Neural cell (in vitro differentiated cells): Measurements from ENCODE around the gene ERBB4. TPM values are rescaled to one million over a fixed set of nuclear protein-coding genes. Genes with fewer than 3 reads are reported as not detected.

Experiments used
- H2AFZ ChIP-seq: fragments of 200-600, 300-800 bp; sonication (generic), shearing (Covaris generic); 2 replicates; pipeline ENCODE4 v1.6.0; 2014; ENCODE audit warnings: low read depth, mild to moderate bottlenecking, antibody characterized with exemption, low read length, moderate library complexity
- H3F3A ChIP-seq: fragments of 200-600 bp; shearing (Covaris generic); 2 replicates; pipeline ENCODE4 v1.6.1; 2016; ENCODE audit warnings: mild to moderate bottlenecking, moderate library complexity, mixed read lengths, antibody characterized with exemption, low read length; ENCODE audit not compliant: insufficient read depth, poor library complexity, severe bottlenecking
- H3K27ac ChIP-seq: fragments of 200-600, 300-800 bp; sonication (generic), shearing (Covaris generic); 2 replicates; pipeline ENCODE4 v1.5.1; 2014; ENCODE audit warnings: mild to moderate bottlenecking, low read length, moderate library complexity
- H3K27me3 ChIP-seq: fragments of 300-800, 200-600 bp; sonication (generic), shearing (Covaris generic); 2 replicates; pipeline ENCODE4 v1.6.0; 2014; ENCODE audit warnings: mild to moderate bottlenecking, low read depth, low read length, moderate library complexity; ENCODE audit not compliant: insufficient read depth
- H3K36me3 ChIP-seq: fragments of 300-800, 200-600 bp; sonication (generic), shearing (Covaris generic); 2 replicates; pipeline ENCODE4 v1.5.1; 2014; ENCODE audit warnings: mild to moderate bottlenecking, antibody characterized with exemption, low read length, moderate library complexity; ENCODE audit not compliant: insufficient read depth
- H3K4me2 ChIP-seq: fragments of 300-800, 200-600 bp; sonication (generic), shearing (Covaris generic); 2 replicates; pipeline ENCODE4 v1.6.0; 2014; ENCODE audit warnings: mild to moderate bottlenecking, low read length
- H3K4me3 ChIP-seq: fragments of 300-800, 200-600 bp; sonication (generic), shearing (Covaris generic); 2 replicates; pipeline ENCODE4 v1.5.1; 2014; ENCODE audit warnings: mild to moderate bottlenecking, low read length, moderate library complexity
- H3K79me2 ChIP-seq: fragments of 200-600 bp; shearing (Covaris generic); replicated peaks from 2 replicates; pipeline ENCODE4 v1.6.0; 2014; ENCODE audit warnings: mild to moderate bottlenecking, low read length, moderate library complexity; ENCODE audit not compliant: insufficient read depth
- H3K9ac ChIP-seq: fragments of 300-800, 200-600 bp; sonication (generic), shearing (Covaris generic); 2 replicates; pipeline ENCODE4 v1.6.1; 2016; ENCODE audit warnings: mild to moderate bottlenecking, low read length, mixed read lengths
- H3K9me2 ChIP-seq: fragments of 200-600 bp; shearing (Covaris generic); 2 replicates; pipeline ENCODE4 v1.6.1; 2016; ENCODE audit warnings: mild to moderate bottlenecking, low read length, mixed read lengths; ENCODE audit not compliant: insufficient read depth
- H3K9me3 ChIP-seq: fragments of 200-600, 300-800 bp; sonication (generic), shearing (Covaris generic); 2 replicates; pipeline ENCODE4 v1.6.1; 2016; ENCODE audit warnings: mild to moderate bottlenecking, mixed run types, low read length, moderate library complexity, mixed read lengths
- H4K20me1 ChIP-seq: fragments of 200-600 bp; shearing (Covaris generic); 2 replicates; pipeline ENCODE4 v1.6.1; 2016; ENCODE audit warnings: mild to moderate bottlenecking, mixed run types; ENCODE audit not compliant: insufficient read depth
- EP300 ChIP-seq: fragments of 450-650 bp; conservative IDR thresholded peaks from 2 replicates; pipeline ENCODE4 v1.6.1; 2014; ENCODE audit warnings: antibody characterized with exemption, mild to moderate bottlenecking, moderate library complexity; ENCODE audit not compliant: poor library complexity, severe bottlenecking
- EZH2 ChIP-seq: fragments of 200-600, 300-800 bp; shearing (Covaris generic), sonication (generic); IDR thresholded peaks from 2 replicates; pipeline ENCODE4 v1.6.1; 2014; ENCODE audit warnings: antibody characterized with exemption, low read length, borderline replicate concordance, mild to moderate bottlenecking; ENCODE audit not compliant: insufficient read depth, poor library complexity, severe bottlenecking
- MXI1 ChIP-seq: fragments of 450-650 bp; conservative IDR thresholded peaks from 2 replicates; pipeline ENCODE4 v1.6.1; 2014; ENCODE audit warnings: antibody characterized with exemption, mild to moderate bottlenecking; ENCODE audit not compliant: poor library complexity, severe bottlenecking
- POLR2AphosphoS5 ChIP-seq: IDR thresholded peaks from 2 replicates; pipeline ENCODE4 v1.6.1; 2012
- RAD21 ChIP-seq: fragments of 450-650 bp; conservative IDR thresholded peaks from 2 replicates; pipeline ENCODE4 v1.6.1; 2014; ENCODE audit warnings: antibody characterized with exemption, mild to moderate bottlenecking, moderate library complexity
- SMC3 ChIP-seq: fragments of 450-650 bp; conservative IDR thresholded peaks from 2 replicates; pipeline ENCODE4 v1.6.1; 2014; ENCODE audit warnings: antibody characterized with exemption, mild to moderate bottlenecking, moderate library complexity; ENCODE audit not compliant: poor library complexity
- TAF1 ChIP-seq: IDR thresholded peaks from 2 replicates; pipeline ENCODE4 v1.6.1; 2012; ENCODE audit warnings: low read depth
- polyA plus RNA-seq: library from polyadenylated mRNA; depleted of rRNA; stranded (reverse); fragments of >200 nt; gene quantifications from 2 replicates; pipeline ENCODE4 v1.2.3, GENCODE V29; 2014
- TF ChIP-seq, protein P1 (sequence below): IDR thresholded peaks from 2 replicates; pipeline ENCODE4 v1.6.1; 2012; ENCODE audit warnings: borderline replicate concordance
- TF ChIP-seq, protein P2 (sequence below): fragments of 450-650 bp; IDR thresholded peaks from 2 replicates; pipeline ENCODE4 v1.5.1; 2014; ENCODE audit warnings: antibody characterized with exemption, mild to moderate bottlenecking, moderate library complexity; ENCODE audit not compliant: poor library complexity, severe bottlenecking

ERBB4 gene
- polyA plus RNA-seq, 1 donor from 2014 or later, result 0.69 TPM

DNA sequence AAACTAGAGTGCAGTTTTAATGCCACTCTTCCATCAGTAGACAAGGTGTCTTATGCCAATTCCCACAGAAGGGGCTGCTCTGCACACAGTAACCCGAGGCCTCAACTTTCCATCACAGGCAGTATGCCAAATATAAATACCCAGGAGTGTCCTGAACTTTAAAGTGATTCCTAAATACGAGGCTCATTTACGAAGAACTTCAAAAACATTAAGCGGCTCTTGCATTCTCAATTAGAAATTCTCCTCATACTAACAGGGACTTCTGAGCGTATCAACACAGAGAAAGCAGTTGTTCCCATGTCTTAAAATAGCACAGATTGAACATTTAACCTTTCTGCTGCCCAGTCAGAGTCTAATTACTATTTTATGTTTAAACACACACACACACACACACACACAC, 638.6 kb downstream of the ERBB4 start:
- H3K9me3 ChIP-seq, result no peaks in the 10 kb centered on the region
- no peaks in the 10 kb centered on the region for H3F3A ChIP-seq
- H3K36me3 ChIP-seq, result no peaks in the 10 kb centered on the region
- H3K4me2 ChIP-seq, result no peak overlapping the region
- H3K9me2 ChIP-seq, result no peaks in the 10 kb centered on the region
- no peak overlapping the region for H3K9ac ChIP-seq
- no peak overlapping the region for H3K27ac ChIP-seq
- H3K4me3 ChIP-seq, result no peak overlapping the region
- no peaks in the 10 kb centered on the region for H3K27me3 ChIP-seq
- no peaks in the 10 kb centered on the region for H4K20me1 ChIP-seq
- no peak overlapping the region for H2AFZ ChIP-seq
- no peaks in the 10 kb centered on the region for H3K79me2 ChIP-seq
- TF ChIP-seq TAF1 (no peak), EZH2 (no peak), RAD21 (no peak)
- TF ChIP-seq, protein P1, sequence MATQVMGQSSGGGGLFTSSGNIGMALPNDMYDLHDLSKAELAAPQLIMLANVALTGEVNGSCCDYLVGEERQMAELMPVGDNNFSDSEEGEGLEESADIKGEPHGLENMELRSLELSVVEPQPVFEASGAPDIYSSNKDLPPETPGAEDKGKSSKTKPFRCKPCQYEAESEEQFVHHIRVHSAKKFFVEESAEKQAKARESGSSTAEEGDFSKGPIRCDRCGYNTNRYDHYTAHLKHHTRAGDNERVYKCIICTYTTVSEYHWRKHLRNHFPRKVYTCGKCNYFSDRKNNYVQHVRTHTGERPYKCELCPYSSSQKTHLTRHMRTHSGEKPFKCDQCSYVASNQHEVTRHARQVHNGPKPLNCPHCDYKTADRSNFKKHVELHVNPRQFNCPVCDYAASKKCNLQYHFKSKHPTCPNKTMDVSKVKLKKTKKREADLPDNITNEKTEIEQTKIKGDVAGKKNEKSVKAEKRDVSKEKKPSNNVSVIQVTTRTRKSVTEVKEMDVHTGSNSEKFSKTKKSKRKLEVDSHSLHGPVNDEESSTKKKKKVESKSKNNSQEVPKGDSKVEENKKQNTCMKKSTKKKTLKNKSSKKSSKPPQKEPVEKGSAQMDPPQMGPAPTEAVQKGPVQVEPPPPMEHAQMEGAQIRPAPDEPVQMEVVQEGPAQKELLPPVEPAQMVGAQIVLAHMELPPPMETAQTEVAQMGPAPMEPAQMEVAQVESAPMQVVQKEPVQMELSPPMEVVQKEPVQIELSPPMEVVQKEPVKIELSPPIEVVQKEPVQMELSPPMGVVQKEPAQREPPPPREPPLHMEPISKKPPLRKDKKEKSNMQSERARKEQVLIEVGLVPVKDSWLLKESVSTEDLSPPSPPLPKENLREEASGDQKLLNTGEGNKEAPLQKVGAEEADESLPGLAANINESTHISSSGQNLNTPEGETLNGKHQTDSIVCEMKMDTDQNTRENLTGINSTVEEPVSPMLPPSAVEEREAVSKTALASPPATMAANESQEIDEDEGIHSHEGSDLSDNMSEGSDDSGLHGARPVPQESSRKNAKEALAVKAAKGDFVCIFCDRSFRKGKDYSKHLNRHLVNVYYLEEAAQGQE, result no peak

DNA sequence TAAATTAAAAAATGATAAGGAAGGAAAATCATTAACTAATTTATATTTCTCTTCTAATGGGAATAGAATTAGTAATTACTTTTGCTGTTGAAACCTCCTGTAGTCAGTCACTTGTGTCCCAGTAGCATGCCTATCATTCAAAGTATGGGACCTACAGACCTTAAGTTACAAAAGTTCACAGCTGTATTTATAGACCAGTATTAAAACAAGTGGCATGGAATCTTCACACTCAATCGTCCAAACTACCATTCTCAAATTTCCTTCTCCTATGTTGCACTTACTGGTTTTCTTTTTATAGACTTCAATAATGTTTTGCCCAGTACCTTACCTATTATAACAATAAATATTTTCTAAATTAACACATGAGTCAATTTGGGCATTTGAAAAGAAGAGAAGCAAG, 639.9 kb downstream of the ERBB4 start:
- H3K79me2 ChIP-seq, result no peaks in the 10 kb centered on the region
- H4K20me1 ChIP-seq, result no peaks in the 10 kb centered on the region
- H3K27me3 ChIP-seq, result no peaks in the 10 kb centered on the region
- TF ChIP-seq MXI1 (no peak), EP300 (no peak), POLR2AphosphoS5 (no peak), RAD21 (no peak), SMC3 (no peak), TAF1 (no peak), EZH2 (no peak)
- TF ChIP-seq, protein P2, sequence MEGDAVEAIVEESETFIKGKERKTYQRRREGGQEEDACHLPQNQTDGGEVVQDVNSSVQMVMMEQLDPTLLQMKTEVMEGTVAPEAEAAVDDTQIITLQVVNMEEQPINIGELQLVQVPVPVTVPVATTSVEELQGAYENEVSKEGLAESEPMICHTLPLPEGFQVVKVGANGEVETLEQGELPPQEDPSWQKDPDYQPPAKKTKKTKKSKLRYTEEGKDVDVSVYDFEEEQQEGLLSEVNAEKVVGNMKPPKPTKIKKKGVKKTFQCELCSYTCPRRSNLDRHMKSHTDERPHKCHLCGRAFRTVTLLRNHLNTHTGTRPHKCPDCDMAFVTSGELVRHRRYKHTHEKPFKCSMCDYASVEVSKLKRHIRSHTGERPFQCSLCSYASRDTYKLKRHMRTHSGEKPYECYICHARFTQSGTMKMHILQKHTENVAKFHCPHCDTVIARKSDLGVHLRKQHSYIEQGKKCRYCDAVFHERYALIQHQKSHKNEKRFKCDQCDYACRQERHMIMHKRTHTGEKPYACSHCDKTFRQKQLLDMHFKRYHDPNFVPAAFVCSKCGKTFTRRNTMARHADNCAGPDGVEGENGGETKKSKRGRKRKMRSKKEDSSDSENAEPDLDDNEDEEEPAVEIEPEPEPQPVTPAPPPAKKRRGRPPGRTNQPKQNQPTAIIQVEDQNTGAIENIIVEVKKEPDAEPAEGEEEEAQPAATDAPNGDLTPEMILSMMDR, result no peak
- TF ChIP-seq, protein P1, result no peak
- H3K9me2 ChIP-seq, result no peaks in the 10 kb centered on the region
- H2AFZ ChIP-seq, result no peak overlapping the region
- no peaks in the 10 kb centered on the region for H3K9me3 ChIP-seq
- no peak overlapping the region for H3K27ac ChIP-seq
- H3K4me3 ChIP-seq, result no peak overlapping the region
- no peaks in the 10 kb centered on the region for H3K36me3 ChIP-seq
- no peaks in the 10 kb centered on the region for H3F3A ChIP-seq
- no peak overlapping the region for H3K4me2 ChIP-seq
- no peak overlapping the region for H3K9ac ChIP-seq
